ENCODE results near the gene ZKSCAN1.
"Not testable (repeated sequence)": the region's sequence is repeated elsewhere in the genome, so short reads cannot be mapped to it uniquely, and the experiment has no call there.

- TF ChIP-seq EZH2 (IDR thresholded peaks at IDR 0.05; ENCODE audit: borderline replicate concordance, low read depth, low read length, poor library complexity, severe bottlenecking); CTCF (conservative IDR thresholded peaks at IDR 0.05; ENCODE audit: low read depth, low read length): not testable (repeated sequence)
Measured at GRCh38 chr7:99969813-99970212, 45.6 kb upstream of the ZKSCAN1 start.

Data from A673 (cell line).